Mammary epithelial cell (primary cell): Measurements from ENCODE around the gene TRAP1.

Source experiments
- CTCF ChIP-seq, 2 donors: IDR thresholded peaks in 1 of 2; conservative IDR thresholded peaks in 1 of 2; 2 replicates each; pipeline ENCODE4 v1.5.1; 2011 to 2012; ENCODE audit warnings: inconsistent platforms in 2 of 2, low read length in 2 of 2, mild to moderate bottlenecking in 2 of 2, control low read depth in 1 of 2, low read depth in 1 of 2; ENCODE audit not compliant: insufficient read depth in 1 of 2; ENCODE audit errors: extremely low read depth in 1 of 2
- EZH2 ChIP-seq: IDR thresholded peaks from 2 replicates; pipeline ENCODE4 v1.6.1; 2012; ENCODE audit warnings: low read length, inconsistent platforms, borderline replicate concordance

DNA sequence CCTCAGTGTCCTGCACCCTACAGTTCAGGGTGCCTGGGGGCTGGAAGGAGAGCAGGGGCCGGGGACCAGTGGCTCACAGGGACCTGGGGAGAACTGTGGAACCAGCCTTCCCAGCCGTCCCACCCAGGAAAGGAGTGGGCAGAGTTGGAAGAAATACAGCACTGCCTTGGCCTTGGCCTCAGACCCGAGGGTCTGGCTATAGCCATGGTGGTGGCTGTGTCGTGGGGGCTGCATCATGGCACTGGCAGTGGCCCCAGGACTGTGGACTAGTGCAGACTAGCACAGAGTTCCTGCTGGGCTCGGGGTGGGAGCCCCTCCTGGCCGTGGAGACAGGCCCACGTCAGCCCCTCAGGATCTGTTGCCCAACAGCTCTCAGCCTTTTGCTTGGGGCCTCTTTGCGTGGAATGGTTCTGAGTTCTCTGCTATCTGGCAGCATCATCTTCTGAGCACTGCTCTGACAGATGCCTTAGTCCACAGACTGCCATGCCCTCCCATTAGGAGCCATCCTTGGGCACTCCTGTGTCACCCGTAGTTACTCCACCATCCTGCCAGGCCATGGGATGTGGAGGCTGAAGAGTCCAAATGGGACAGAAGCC is 75.4 kb downstream of the TRAP1 start:
- no peak for TF ChIP-seq CTCF (conservative IDR thresholded peaks at IDR 0.05 in 1 of 2, IDR thresholded peaks at IDR 0.05 in 1 of 2; ENCODE audit: extremely low read depth in 1 of 2, insufficient read depth in 1 of 2, low read depth in 1 of 2, low read length in 2 of 2)
- TF ChIP-seq EZH2 = no peak
